HepG2 (cell line): ENCODE data around the gene SYTL1. TPM values are rescaled to one million over a fixed set of nuclear protein-coding genes. Genes with fewer than 3 reads are reported as not detected.
A peak's percentile ranks its signal among the peaks of the same experiment; 100 is the strongest.

Experiments
- CBFB ChIP-seq: sonication (generic); formaldehyde crosslinking; IDR thresholded peaks from 2 replicates; pipeline ENCODE4 v1.4.0; 2020; ENCODE audit warnings: missing genetic modification reagents
- CTCF ChIP-seq: sonication (generic); formaldehyde crosslinking; IDR thresholded peaks from 2 replicates; pipeline ENCODE4 v1.5.0; 2020; ENCODE audit warnings: mild to moderate bottlenecking, missing genetic modification reagents, moderate library complexity
- ETV6 ChIP-seq: sonication (generic); formaldehyde crosslinking; conservative IDR thresholded peaks from 2 replicates; pipeline ENCODE4 v1.4.0; 2020; ENCODE audit warnings: missing genetic modification reagents
- FOXC1 ChIP-seq: sonication (generic); formaldehyde crosslinking; IDR thresholded peaks from 2 replicates; pipeline ENCODE4 v1.8.0; 2022; ENCODE audit warnings: mild to moderate bottlenecking, missing genetic modification reagents, borderline replicate concordance
- GABPB1 ChIP-seq: IDR thresholded peaks from 2 replicates; pipeline ENCODE4 v1.6.1; 2016; ENCODE audit warnings: mild to moderate bottlenecking, missing genetic modification reagents, moderate library complexity, missing compliant biosample characterization
- GATAD2A ChIP-seq: IDR thresholded peaks from 2 replicates; pipeline ENCODE4 v1.6.1; 2016
- GMEB2 ChIP-seq: IDR thresholded peaks from 2 replicates; pipeline ENCODE4 v1.6.1; 2016; ENCODE audit warnings: missing biosample characterization, missing genetic modification reagents, low read depth
- GPBP1L1 ChIP-seq: sonication (generic); formaldehyde crosslinking; IDR thresholded peaks from 2 replicates; pipeline ENCODE4 v1.5.0; 2020; ENCODE audit warnings: mild to moderate bottlenecking, missing genetic modification reagents
- MBNL3 ChIP-seq: fragments of 250-450 bp; sonication (Bioruptor Pico); conservative IDR thresholded peaks from 2 replicates; pipeline ENCODE4 v1.8.0; 2022; ENCODE audit warnings: mild to moderate bottlenecking, inconsistent platforms
- MED1 ChIP-seq: sonication (generic); formaldehyde crosslinking; IDR thresholded peaks from 2 replicates; pipeline ENCODE4 v1.4.0; 2020; ENCODE audit warnings: missing genetic modification reagents
- MIER2 ChIP-seq: IDR thresholded peaks from 2 replicates; pipeline ENCODE4 v1.6.1; 2016; ENCODE audit warnings: missing biosample characterization, missing genetic modification reagents
- NFATC3 ChIP-seq: sonication (generic); formaldehyde crosslinking; IDR thresholded peaks from 2 replicates; pipeline ENCODE4 v1.5.1; 2020; ENCODE audit warnings: mild to moderate bottlenecking, missing genetic modification reagents
- SMAD3 ChIP-seq: sonication (generic); formaldehyde crosslinking; IDR thresholded peaks from 2 replicates; pipeline ENCODE4 v1.4.0; 2020; ENCODE audit warnings: missing genetic modification reagents
- SP4 ChIP-seq: sonication (generic); formaldehyde crosslinking; IDR thresholded peaks from 2 replicates; pipeline ENCODE4 v1.8.1; 2023; ENCODE audit warnings: mild to moderate bottlenecking, missing genetic modification reagents
- SSRP1 ChIP-seq: IDR thresholded peaks from 2 replicates; pipeline ENCODE4 v1.6.1; 2016; ENCODE audit warnings: control low read depth
- TARDBP ChIP-seq: sonication (generic); formaldehyde crosslinking; IDR thresholded peaks from 2 replicates; pipeline ENCODE4 v1.8.0; 2022; ENCODE audit warnings: mild to moderate bottlenecking, missing genetic modification reagents
- TIGD3 ChIP-seq: sonication (generic); formaldehyde crosslinking; IDR thresholded peaks from 2 replicates; pipeline ENCODE4 v1.5.1; 2020; ENCODE audit warnings: mild to moderate bottlenecking, missing genetic modification reagents, borderline replicate concordance
- ZBTB44 ChIP-seq: sonication (generic); formaldehyde crosslinking; IDR thresholded peaks from 2 replicates; pipeline ENCODE4 v1.4.0; 2020; ENCODE audit warnings: missing genetic modification reagents
- ZFP36L2 ChIP-seq: sonication (generic); formaldehyde crosslinking; IDR thresholded peaks from 2 replicates; pipeline ENCODE4 v1.4.0; 2020; ENCODE audit warnings: missing genetic modification reagents
- ZNF280B ChIP-seq: sonication (generic); formaldehyde crosslinking; IDR thresholded peaks from 2 replicates; pipeline ENCODE4 v1.5.0; 2020; ENCODE audit warnings: missing genetic modification reagents, mild to moderate bottlenecking, borderline replicate concordance
- ZNF460 ChIP-seq: sonication (generic); formaldehyde crosslinking; IDR thresholded peaks from 2 replicates; pipeline ENCODE4 v1.5.1; 2020; ENCODE audit warnings: missing genetic modification reagents, mild to moderate bottlenecking, borderline replicate concordance
- polyA plus RNA-seq, 8 experiments: library from polyadenylated mRNA; depleted of rRNA in 3 of 8; stranded (reverse) in 7 of 8; unstranded in 1 of 8; fragments of >200 nt; fragmentation: Illumina TruSeq in 4 of 8; extraction: Trizol in 4 of 8; gene quantifications; 2 replicates each; pipeline versions ENCODE4 v1.2.1 to v1.2.3, GENCODE V29; 2011 to 2016; ENCODE audit warnings: low read depth in 4 of 8, missing spikeins in 1 of 8, mixed read lengths in 1 of 8; ENCODE audit not compliant: insufficient read depth in 1 of 8
- total RNA-seq, 5 experiments: library from RNA; depleted of rRNA; stranded (reverse); fragments of >200 nt; fragmentation: Illumina TruSeq; extraction: Trizol; gene quantifications; 2 replicates each; pipeline ENCODE4 v1.2.3, GENCODE V29; 2016; ENCODE audit warnings: low read depth in 1 of 5

The SYTL1 gene
- total and polyA plus RNA-seq, 2 of the 13 experiments (the other 11 are each of a cell fraction or from before 2014, with no cell fraction given), result 11.1 to 17.8 TPM

GRCh38 chr1:27321813-27322568 lies 19.8 kb upstream of the SYTL1 start, which contains the start of gene TMEM222 (continued):
- TF ChIP-seq ZNF280B (CRISPR knock-in tag), result no peak
- TF ChIP-seq SP4, result peak; percentile 92
- TF ChIP-seq CBFB (CRISPR knock-in tag), result peak; percentile 89
- TF ChIP-seq MBNL3, result no peak
- no peak for TF ChIP-seq GPBP1L1 (CRISPR knock-in tag)
- peak; percentile 94 for TF ChIP-seq ETV6 (CRISPR knock-in tag)
- TF ChIP-seq TARDBP (CRISPR knock-in tag), result peak; percentile 94
- TF ChIP-seq FOXC1, result peak; percentile 90; the same call in 1 of the 2 replicates
- peak; percentile 82 for TF ChIP-seq MED1 (CRISPR knock-in tag)
- no peak for TF ChIP-seq ZFP36L2 (CRISPR knock-in tag)
- peak; percentile 81; the same call in 1 of the 2 replicates for TF ChIP-seq SMAD3 (CRISPR knock-in tag)
- peak; percentile 99 for TF ChIP-seq GABPB1 (CRISPR knock-in tag)
- TF ChIP-seq SSRP1 (CRISPR knock-in tag), result no peak
- peak; percentile 66; the same call in 1 of the 2 replicates for TF ChIP-seq GMEB2 (CRISPR knock-in tag)
- 0 out of 2 replicates have a peak, but pooled peaks have one; percentile 68 for TF ChIP-seq MIER2 (CRISPR knock-in tag)
- no peak for TF ChIP-seq ZBTB44
- no peak for TF ChIP-seq TIGD3 (CRISPR knock-in tag)
- peak; percentile 40; the same call in 1 of the 2 replicates for TF ChIP-seq CTCF (CRISPR knock-in tag)
- TF ChIP-seq ZNF460 (CRISPR knock-in tag), result peak; percentile 41; the same call in 1 of the 2 replicates
- TF ChIP-seq NFATC3 (CRISPR knock-in tag), result no peak
- peak; percentile 64 for TF ChIP-seq GATAD2A
